GM12892 (cell line): Measurements from ENCODE around the gene SERGEF.

Source experiments
- POLR2A ChIP-seq: IDR thresholded peaks from 2 replicates; pipeline ENCODE4 v1.6.1; 2011; ENCODE audit warnings: low read depth, low read length, control low read depth
- POLR2AphosphoS5 ChIP-seq: IDR thresholded peaks from 2 replicates; pipeline ENCODE4 v1.6.1; 2011; ENCODE audit warnings: low read depth, low read length, control low read depth

- no peak for TF ChIP-seq POLR2AphosphoS5
- no peak for TF ChIP-seq POLR2A
Observed at GRCh38 chr11:17918049-17918605, 94.7 kb downstream of the SERGEF start.
